DMS79 (cell line): ENCODE measurements around the gene SNX7.

Experiments used
- DNase-seq: peaks from one replicate; lab custom pipeline; 2025; lab: John Stamatoyannopoulos, UW

SNX7 gene

GRCh38 chr1:98769162-98769561 is 107.6 kb downstream of the SNX7 start:
- DNase-seq: no peak

DNA sequence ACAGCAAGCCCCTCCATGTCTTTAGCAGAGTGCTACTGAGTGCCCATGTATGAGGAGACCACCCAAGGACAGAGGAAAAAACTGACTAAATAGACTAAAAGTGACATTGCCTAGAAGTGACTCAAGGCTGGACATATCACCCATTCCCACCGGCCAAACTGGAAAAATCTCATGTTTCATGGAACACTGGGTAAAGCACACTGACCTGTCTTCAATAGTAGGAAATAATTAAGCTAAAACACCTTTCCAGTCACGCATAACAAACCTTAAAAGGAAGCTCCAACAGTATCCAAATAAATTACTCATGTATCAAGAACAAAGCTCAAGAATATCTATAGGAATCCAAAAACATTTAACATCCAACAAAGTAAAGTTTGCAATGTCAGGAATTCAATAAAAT is 120.4 kb downstream of the SNX7 start:
- DNase-seq: no peak

DNA sequence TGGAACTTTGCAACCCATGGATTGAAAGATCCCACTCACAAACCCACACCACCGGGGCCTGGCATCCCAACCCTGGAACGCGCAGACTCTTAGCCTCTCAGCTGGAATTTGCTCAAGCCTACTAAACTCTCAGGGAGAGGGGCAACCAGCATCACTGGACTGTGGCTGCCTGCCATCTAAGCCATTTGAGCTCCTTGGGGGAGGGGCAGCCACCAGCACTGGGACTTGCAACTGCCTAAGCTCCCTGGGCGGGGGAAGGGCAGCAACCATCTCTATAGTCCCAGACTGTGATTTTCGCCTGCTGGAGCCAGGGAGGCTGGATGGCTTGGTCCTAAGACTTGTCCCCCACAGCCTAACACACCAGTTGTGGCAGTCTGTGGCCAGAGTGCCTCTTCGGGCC is 122.3 kb downstream of the SNX7 start:
- DNase-seq: no peak

- no peak for DNase-seq
Measured at GRCh38 chr1:98791498-98791897, 130.0 kb downstream of the SNX7 start.

DNA sequence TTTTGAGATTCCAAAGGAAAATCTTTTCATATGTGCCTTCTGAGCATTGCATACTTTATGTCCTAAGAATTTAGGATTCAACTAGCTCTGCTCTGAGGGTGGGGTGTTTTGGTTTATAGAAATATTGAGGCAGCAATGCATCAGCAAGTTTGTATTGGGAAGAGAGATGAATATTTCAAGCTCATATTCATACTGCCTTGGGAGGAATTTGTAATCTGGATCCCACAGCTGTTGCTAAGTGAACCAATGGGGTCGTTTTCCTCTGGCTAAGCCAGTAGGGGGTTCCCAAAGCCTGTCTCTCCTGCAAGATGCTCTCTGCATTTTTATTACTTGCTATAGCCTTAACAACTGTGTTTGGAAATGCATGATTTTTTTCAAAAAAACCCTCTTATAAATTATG is 130.6 kb downstream of the SNX7 start:
- DNase-seq: no peak

DNA sequence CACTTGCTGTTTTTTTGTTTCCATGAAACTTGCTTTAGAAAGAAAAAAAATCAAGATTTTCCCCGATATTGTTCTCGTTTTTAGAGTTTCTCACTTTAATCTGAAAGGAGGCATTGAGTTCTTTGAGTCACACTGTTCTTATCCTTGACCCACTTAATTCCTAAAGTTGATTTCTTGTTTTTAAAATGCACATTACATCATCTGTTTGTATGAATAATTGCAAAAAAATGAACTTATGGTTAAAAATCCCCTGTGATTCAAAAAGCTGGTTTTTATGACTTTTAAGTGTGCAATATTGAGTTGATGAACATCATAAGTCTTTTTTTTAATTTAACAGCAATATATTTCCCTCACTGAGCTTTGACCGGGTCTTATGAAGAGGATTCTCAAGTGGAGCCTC is 131.6 kb downstream of the SNX7 start:
- DNase-seq: no peak

DNA sequence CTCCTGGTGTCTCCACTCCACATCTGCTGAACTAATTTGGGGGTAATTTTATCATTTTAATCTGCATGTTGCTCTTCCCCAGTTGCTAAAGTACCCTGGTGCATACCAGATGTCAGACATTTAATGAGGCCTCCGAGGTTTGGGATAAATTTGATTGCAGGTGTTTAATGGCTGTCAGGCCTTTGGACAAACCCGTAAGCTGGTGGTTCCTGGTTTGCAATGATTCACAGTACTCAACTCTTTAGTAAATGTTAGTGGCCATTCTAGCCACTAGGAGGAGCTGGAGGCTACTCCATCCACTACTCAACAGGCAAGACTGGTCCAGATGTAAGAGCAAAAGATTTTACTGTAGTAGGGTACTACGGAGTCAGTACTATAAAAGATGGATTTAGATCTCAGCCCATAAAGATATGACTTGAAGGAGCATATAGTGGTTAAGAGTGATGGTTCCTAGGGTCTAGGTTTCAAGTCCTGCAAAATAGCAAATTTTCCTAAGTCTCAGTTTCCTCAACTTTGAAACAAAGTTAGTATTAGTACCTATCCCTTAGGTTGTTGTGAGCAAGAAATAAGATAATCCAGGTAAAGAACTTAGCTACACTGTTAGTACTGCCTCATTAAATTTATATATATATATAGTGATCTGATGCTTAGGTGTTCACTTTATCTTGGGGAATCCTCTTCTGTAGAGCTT is 132.8 kb downstream of the SNX7 start:
- peak; percentile 0 for DNase-seq

- no peak for DNase-seq
Measured at GRCh38 chr1:98796049-98796448, 134.5 kb downstream of the SNX7 start.

DNA sequence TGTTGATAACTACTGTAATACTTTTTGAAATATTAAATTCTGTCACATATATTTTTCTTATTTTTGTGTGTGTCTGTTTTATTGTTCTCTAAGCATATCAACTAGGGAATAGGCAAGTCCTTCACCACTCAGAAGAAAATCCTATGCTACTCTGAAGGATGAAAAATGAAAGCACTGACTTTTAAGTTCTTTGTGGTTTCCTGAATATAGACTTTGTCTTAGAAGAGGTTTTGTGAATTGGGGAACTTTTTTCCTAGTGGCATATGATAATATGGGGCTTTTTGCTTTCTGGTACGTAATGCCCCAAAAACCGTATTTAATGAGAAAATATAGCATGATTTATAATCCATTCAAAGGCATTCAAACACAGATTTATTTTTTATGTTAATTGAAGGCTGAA is 136.0 kb downstream of the SNX7 start:
- no peak for DNase-seq
